DOHH2 (cell line): ENCODE measurements around the gene SMOC1.

Experiments used
- EZH2phosphoT487 ChIP-seq: fragments of 200-600 bp; sonication (generic); IDR thresholded peaks from 2 replicates; pipeline ENCODE4 v1.6.1; 2017; ENCODE audit warnings: borderline replicate concordance, mild to moderate bottlenecking, antibody characterized with exemption, low read length, moderate library complexity, mixed read lengths
- TF ChIP-seq, protein P1 (sequence below): fragments of 200-600 bp; sonication (generic); IDR thresholded peaks from one replicate; pipeline ENCODE4 v1.5.1; 2014; ENCODE audit warnings: antibody characterized with exemption, mild to moderate bottlenecking, low read depth, low read length; ENCODE audit not compliant: poor library complexity, severe bottlenecking

DNA sequence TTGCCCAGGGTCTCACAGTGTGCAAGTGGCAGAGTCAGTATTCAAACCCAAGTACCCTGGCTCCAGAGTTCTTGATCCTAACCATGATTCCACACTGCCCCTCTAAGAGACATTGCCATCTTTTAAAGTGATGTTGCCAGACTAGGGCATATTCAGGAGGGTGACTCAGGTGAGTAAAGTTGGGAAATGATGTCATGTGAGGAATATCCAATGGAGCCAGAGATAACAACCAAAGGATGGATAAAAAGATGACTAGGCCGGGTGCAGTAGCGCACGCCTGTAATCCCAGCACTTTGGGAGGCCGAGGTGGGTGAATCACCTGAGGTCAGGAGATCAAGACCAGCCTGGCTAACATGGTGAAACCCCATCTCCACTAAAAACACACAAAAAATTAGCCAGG lies 85.6 kb downstream of the SMOC1 start:
- TF ChIP-seq, protein P1, sequence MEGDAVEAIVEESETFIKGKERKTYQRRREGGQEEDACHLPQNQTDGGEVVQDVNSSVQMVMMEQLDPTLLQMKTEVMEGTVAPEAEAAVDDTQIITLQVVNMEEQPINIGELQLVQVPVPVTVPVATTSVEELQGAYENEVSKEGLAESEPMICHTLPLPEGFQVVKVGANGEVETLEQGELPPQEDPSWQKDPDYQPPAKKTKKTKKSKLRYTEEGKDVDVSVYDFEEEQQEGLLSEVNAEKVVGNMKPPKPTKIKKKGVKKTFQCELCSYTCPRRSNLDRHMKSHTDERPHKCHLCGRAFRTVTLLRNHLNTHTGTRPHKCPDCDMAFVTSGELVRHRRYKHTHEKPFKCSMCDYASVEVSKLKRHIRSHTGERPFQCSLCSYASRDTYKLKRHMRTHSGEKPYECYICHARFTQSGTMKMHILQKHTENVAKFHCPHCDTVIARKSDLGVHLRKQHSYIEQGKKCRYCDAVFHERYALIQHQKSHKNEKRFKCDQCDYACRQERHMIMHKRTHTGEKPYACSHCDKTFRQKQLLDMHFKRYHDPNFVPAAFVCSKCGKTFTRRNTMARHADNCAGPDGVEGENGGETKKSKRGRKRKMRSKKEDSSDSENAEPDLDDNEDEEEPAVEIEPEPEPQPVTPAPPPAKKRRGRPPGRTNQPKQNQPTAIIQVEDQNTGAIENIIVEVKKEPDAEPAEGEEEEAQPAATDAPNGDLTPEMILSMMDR, result no peak
- TF ChIP-seq EZH2phosphoT487, result no peak
